OCI-LY1 (cell line): ENCODE data around the gene KLB.

Source experiments
- H2AFZ ChIP-seq: fragments of 200-600 bp; sonication (generic), shearing (Covaris generic); 2 replicates; pipeline ENCODE4 v1.6.0; 2014; ENCODE audit warnings: antibody characterized with exemption, mild to moderate bottlenecking, low read length
- H3F3A ChIP-seq: fragments of 200-600 bp; sonication (generic), shearing (Covaris generic); 2 replicates; pipeline ENCODE4 v1.6.0; 2014; ENCODE audit warnings: mild to moderate bottlenecking, antibody characterized with exemption, low read length, moderate library complexity; ENCODE audit not compliant: insufficient read depth
- H3K27ac ChIP-seq: fragments of 200-600 bp; sonication (generic); 2 replicates; pipeline ENCODE4 v1.5.1; 2014; ENCODE audit warnings: low read length, mixed run types, mild to moderate bottlenecking, low read depth; ENCODE audit not compliant: poor library complexity, severe bottlenecking
- H3K27me3 ChIP-seq: fragments of 200-600 bp; sonication (generic); 2 replicates; pipeline ENCODE4 v1.6.0; 2014; ENCODE audit warnings: antibody characterized with exemption, mild to moderate bottlenecking, low read length, moderate library complexity; ENCODE audit not compliant: insufficient read depth
- H3K36me3 ChIP-seq: fragments of 200-600 bp; sonication (generic); 2 replicates; pipeline ENCODE4 v1.6.1; 2014; ENCODE audit warnings: mild to moderate bottlenecking, antibody characterized with exemption, low read length, moderate library complexity, mixed read lengths; ENCODE audit not compliant: insufficient read depth
- H3K4me1 ChIP-seq: fragments of 200-600 bp; sonication (generic); 2 replicates; pipeline ENCODE4 v1.5.1; 2014; ENCODE audit warnings: mild to moderate bottlenecking, low read length, moderate library complexity; ENCODE audit not compliant: insufficient read depth, severe bottlenecking
- H3K4me2 ChIP-seq: fragments of 200-600 bp; sonication (generic), shearing (Covaris generic); 2 replicates; pipeline ENCODE4 v1.6.1; 2014; ENCODE audit warnings: low read length
- H3K4me3 ChIP-seq: fragments of 200-600 bp; sonication (generic); 2 replicates; pipeline ENCODE4 v1.5.1; 2014; ENCODE audit warnings: low read length, low read depth, mild to moderate bottlenecking, mixed read lengths; ENCODE audit not compliant: poor library complexity, severe bottlenecking
- H3K79me2 ChIP-seq: fragments of 200-600 bp; shearing (Covaris generic); 2 replicates; pipeline ENCODE4 v1.6.1; 2016; ENCODE audit warnings: mixed run types, low read length, mixed read lengths; ENCODE audit not compliant: insufficient read depth
- H3K9ac ChIP-seq: fragments of 200-600 bp; sonication (generic), shearing (Covaris generic); 2 replicates; pipeline ENCODE4 v1.6.1; 2014; ENCODE audit warnings: mild to moderate bottlenecking, low read length, mixed read lengths
- H3K9me2 ChIP-seq: fragments of 200-600 bp; sonication (generic), shearing (Covaris generic); 2 replicates; pipeline ENCODE4 v1.6.1; 2014; ENCODE audit warnings: low read depth, mild to moderate bottlenecking, low read length, mixed read lengths
- H3K9me3 ChIP-seq: fragments of 200-600 bp; shearing (Covaris generic); 2 replicates; pipeline ENCODE4 v1.6.1; 2014; ENCODE audit warnings: low read length, mixed read lengths
- H4K20me1 ChIP-seq: fragments of 200-600 bp; sonication (generic), shearing (Covaris generic); 2 replicates; pipeline ENCODE4 v1.6.0; 2016; ENCODE audit warnings: mild to moderate bottlenecking, low read length; ENCODE audit not compliant: insufficient read depth
- EZH2 ChIP-seq: fragments of 200-600 bp; sonication (generic), shearing (Covaris generic); IDR thresholded peaks from 2 replicates; pipeline ENCODE4 v1.8.0; 2017; ENCODE audit warnings: borderline replicate concordance, mixed run types, mild to moderate bottlenecking, antibody characterized with exemption, low read length, moderate library complexity, mixed read lengths
- TF ChIP-seq, protein P1 (sequence below): fragments of 200-600 bp; sonication (generic), shearing (Covaris generic); IDR thresholded peaks from 2 replicates; pipeline ENCODE4 v1.5.1; 2017; ENCODE audit warnings: mild to moderate bottlenecking, antibody characterized with exemption, low read length, moderate library complexity, mixed read lengths

The KLB gene

DNA sequence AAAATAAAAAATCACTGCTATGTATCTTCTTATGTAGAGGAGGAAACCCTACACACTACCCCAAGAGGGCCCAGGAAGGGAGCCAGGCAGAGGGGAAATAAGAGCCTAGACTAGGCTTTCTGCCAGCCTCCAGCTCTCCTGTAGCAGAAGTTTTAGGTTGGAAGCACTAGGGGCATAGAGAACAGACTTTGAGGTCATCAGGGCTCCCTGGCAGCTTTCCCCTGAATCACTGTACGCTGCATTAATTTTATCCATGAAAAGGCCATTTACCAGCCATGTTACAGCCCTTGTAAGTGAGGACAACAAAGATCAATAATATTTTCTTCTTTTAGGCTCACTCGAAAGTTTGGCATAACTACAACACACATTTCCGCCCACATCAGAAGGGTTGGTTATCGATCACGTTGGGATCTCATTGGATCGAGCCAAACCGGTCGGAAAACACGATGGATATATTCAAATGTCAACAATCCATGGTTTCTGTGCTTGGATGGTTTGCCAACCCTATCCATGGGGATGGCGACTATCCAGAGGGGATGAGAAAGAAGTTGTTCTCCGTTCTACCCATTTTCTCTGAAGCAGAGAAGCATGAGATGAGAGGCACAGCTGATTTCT is 27.3 kb downstream of the KLB start:
- Histone ChIP-seq H3K27ac (no peak overlapping the region), H3K9me2 (no peaks in the 10 kb centered on the region), H3K4me1 (no peaks in the 10 kb centered on the region), H3K4me2 (no peak overlapping the region), H3K9me3 (no peaks in the 10 kb centered on the region), H3K79me2 (no peaks in the 10 kb centered on the region), H3K27me3 (peaks cover 4% of the 10 kb centered on the region; the same call in 1 of the 2 replicates), H2AFZ (no peak overlapping the region), H3F3A (no peaks in the 10 kb centered on the region), H3K9ac (no peak overlapping the region), H3K4me3 (no peak overlapping the region), H4K20me1 (no peaks in the 10 kb centered on the region), H3K36me3 (no peaks in the 10 kb centered on the region)
- TF ChIP-seq, protein P1, sequence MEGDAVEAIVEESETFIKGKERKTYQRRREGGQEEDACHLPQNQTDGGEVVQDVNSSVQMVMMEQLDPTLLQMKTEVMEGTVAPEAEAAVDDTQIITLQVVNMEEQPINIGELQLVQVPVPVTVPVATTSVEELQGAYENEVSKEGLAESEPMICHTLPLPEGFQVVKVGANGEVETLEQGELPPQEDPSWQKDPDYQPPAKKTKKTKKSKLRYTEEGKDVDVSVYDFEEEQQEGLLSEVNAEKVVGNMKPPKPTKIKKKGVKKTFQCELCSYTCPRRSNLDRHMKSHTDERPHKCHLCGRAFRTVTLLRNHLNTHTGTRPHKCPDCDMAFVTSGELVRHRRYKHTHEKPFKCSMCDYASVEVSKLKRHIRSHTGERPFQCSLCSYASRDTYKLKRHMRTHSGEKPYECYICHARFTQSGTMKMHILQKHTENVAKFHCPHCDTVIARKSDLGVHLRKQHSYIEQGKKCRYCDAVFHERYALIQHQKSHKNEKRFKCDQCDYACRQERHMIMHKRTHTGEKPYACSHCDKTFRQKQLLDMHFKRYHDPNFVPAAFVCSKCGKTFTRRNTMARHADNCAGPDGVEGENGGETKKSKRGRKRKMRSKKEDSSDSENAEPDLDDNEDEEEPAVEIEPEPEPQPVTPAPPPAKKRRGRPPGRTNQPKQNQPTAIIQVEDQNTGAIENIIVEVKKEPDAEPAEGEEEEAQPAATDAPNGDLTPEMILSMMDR, result no peak
- no peak for TF ChIP-seq EZH2

DNA sequence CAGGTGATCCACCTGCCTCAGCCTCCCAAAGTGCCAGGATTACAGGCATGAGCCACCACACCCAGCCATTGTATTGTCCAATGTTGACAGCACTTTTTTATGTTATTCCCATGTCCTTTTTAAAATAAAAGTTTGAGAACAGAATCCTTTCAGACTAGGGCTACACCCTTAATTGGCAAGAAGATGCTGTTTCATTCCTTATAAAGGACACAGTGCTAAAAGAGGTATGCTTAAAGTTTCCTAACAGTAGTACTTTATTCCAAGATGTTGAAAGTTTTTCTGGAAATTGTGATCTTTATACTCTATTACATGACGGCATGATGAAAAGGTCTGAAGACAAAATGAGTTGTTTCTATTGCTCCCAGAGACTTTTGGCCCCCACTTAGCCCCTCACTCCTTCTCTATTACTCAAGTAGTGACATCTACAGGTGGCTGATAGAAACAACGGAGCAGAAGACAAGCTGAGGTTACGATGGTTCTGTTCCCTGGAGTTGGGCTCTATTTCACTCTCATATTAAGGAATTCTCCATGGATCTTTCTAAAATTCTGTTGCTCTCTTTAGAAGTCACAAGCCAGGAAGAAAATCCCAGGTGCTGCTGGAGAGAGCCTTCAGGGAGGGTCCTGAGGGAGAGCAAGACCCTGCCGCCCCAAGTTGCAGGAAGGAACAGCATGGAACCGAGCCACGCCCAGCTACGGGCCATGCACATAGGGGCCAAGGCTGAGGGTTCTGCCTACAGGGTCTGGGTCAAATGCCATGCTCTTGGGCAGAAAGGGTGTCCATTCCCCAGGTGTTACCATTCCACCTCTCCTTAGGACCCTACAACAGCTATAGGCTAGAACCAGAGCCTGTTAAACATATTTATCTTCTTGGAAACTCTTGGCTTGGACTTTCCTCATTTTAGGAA is 29.2 kb downstream of the KLB start:
- H3K27ac ChIP-seq, result no peak overlapping the region
- H3K36me3 ChIP-seq, result no peaks in the 10 kb centered on the region
- H3K79me2 ChIP-seq, result no peaks in the 10 kb centered on the region
- no peaks in the 10 kb centered on the region for H3K4me1 ChIP-seq
- H3K27me3 ChIP-seq, result peaks cover 4% of the 10 kb centered on the region; the same call in 1 of the 2 replicates
- H3F3A ChIP-seq, result no peaks in the 10 kb centered on the region
- no peak overlapping the region for H2AFZ ChIP-seq
- no peaks in the 10 kb centered on the region for H3K9me3 ChIP-seq
- H3K9ac ChIP-seq, result no peak overlapping the region
- peak overlapping the region; percentile 18 for H3K4me3 ChIP-seq
- TF ChIP-seq, protein P1, result peak; percentile 64
- TF ChIP-seq EZH2, result no peak
- no peaks in the 10 kb centered on the region for H4K20me1 ChIP-seq
- H3K4me2 ChIP-seq, result peak overlapping the region; percentile 57
- H3K9me2 ChIP-seq, result no peaks in the 10 kb centered on the region

DNA sequence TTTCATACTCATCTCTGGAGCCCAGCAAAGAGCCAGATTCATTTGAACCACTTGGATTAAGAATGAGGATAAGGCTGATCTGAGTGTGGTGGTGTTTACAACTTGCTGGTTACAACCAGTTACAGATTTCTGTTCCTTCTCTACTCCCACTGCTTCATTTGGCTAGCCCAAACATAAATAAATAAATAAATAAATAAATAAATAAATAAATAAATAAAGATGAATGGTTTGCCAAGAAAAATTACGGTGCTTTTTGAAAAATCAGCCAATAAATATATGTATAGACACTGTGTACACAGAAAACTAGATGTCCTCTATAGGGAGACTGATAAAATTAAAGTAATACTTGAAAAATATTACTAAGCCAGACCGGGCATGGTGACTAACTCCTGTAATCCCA is 34.9 kb downstream of the KLB start:
- H2AFZ ChIP-seq, result no peak overlapping the region
- no peak for TF ChIP-seq EZH2
- TF ChIP-seq, protein P1, result no peak
- no peaks in the 10 kb centered on the region for H3K9me3 ChIP-seq
- no peak overlapping the region for H3K27ac ChIP-seq
- no peaks in the 10 kb centered on the region for H3F3A ChIP-seq
- no peak overlapping the region for H3K4me3 ChIP-seq
- H3K79me2 ChIP-seq, result no peaks in the 10 kb centered on the region
- H3K36me3 ChIP-seq, result no peaks in the 10 kb centered on the region
- no peaks in the 10 kb centered on the region for H4K20me1 ChIP-seq
- H3K9me2 ChIP-seq, result no peaks in the 10 kb centered on the region
- no peak overlapping the region for H3K4me2 ChIP-seq
- peaks cover 4% of the 10 kb centered on the region; the same call in 1 of the 2 replicates for H3K27me3 ChIP-seq
- H3K4me1 ChIP-seq, result no peaks in the 10 kb centered on the region
- no peak overlapping the region for H3K9ac ChIP-seq
